ENCODE results near the gene SH3GL2.
A peak's percentile ranks its signal among the peaks of the same experiment; 100 is the strongest.

The SH3GL2 gene

DNA sequence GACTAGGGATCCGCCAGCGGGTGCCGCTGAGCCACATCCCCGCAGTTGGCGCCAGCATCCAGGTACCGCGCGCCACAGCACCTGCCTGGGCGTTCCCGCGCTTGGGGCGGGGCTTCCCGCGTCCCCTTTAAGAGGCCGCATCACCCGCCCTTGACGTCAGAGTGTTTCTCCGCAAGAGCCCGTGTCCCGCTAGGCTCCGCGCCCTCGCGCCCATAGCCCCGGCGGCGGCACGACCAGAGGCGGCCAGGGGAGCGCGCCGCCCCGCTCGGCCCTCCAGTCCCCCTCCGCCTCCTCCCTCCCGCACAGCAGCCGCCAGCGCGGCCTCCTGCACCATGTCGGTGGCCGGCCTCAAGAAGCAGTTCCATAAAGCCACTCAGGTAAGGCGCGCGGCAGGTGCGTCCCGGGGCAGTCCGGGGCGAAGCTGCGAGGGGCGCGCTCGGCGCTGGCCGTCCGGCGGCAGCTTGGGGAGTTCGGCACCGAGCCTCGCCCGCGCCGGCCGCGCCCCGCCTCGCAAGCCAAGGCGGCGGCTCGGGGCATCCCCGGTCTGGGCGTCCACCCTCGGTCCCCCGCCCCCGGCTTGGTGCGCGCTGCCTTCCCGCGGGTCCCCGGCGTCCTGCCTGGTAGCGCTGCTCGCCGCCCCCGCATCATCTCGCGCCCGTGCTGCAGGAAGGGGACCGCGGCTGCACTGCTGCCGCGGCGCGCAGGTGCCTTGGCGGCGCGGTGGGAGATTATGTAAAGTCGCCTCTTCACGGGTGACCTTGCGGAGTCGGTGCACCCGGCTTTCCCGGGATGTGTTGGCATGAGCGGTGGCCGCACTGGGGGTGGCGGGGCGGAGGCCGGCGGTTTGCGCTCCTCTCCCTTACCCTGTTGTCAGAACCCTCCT, at the start of gene SH3GL2:
TSS of gene SH3GL2 (plus strand) at position 156 of the 883 bp plus-strand sequence.
- no peaks in the 10 kb centered on the region for H4K20me1 ChIP-seq (ENCODE audit: insufficient read depth, low read length, poor library complexity, severe bottlenecking)
- H3K4me1 ChIP-seq (ENCODE audit: insufficient read depth, low read length, poor library complexity, severe bottlenecking): no peaks in the 10 kb centered on the region
- no peaks in the 10 kb centered on the region for H3K9me2 ChIP-seq (replicated peaks; ENCODE audit: low read depth, low read length)
- no peaks in the 10 kb centered on the region for H3K79me2 ChIP-seq (ENCODE audit: insufficient read depth, low read length)
- TF ChIP-seq CTCF (conservative IDR thresholded peaks at IDR 0.05; ENCODE audit: low read length) (no peak), EZH2phosphoT487 (IDR thresholded peaks at IDR 0.05; ENCODE audit: borderline replicate concordance) (no peak)
- H3K9ac ChIP-seq (ENCODE audit: low read depth, low read length, poor library complexity, severe bottlenecking): no peak within 1 kb of the TSS
- H3K9me3 ChIP-seq (ENCODE audit: insufficient read depth, low read depth, low read length): no peaks in the 10 kb centered on the region
- H3K4me3 ChIP-seq (ENCODE audit: low read length, poor library complexity, severe bottlenecking): no peak within 1 kb of the TSS
- no peaks in the 10 kb centered on the region for H3K36me3 ChIP-seq (ENCODE audit: insufficient read depth, low read length)
- no peak within 1 kb of the TSS for H2AFZ ChIP-seq (ENCODE audit: low read length)
- H3K27me3 ChIP-seq (ENCODE audit: insufficient read depth, low read length, poor library complexity, severe bottlenecking): no peaks in the 10 kb centered on the region
- H3K4me2 ChIP-seq (ENCODE audit: low read depth, low read length, poor library complexity, severe bottlenecking): no peak within 1 kb of the TSS
- H3F3A ChIP-seq (ENCODE audit: low read depth): no peaks in the 10 kb centered on the region

- H3K4me2 ChIP-seq (ENCODE audit: low read depth, low read length, poor library complexity, severe bottlenecking): peak overlapping the region; percentile 84
Observed at GRCh38 chr9:17531642-17532254, 47.1 kb upstream of the SH3GL2 start.

GRCh38 chr9:17532461-17532860, 46.4 kb upstream of the SH3GL2 start:
- no peak overlapping the region for H3K9ac ChIP-seq (ENCODE audit: low read depth, low read length, poor library complexity, severe bottlenecking)
- H2AFZ ChIP-seq (ENCODE audit: low read length): peak overlapping the region; percentile 28; the same call in 1 of the 2 replicates
- TF ChIP-seq CTCF (conservative IDR thresholded peaks at IDR 0.05; ENCODE audit: low read length) (no peak), EZH2phosphoT487 (IDR thresholded peaks at IDR 0.05; ENCODE audit: borderline replicate concordance) (no peak)
- no peaks in the 10 kb centered on the region for H4K20me1 ChIP-seq (ENCODE audit: insufficient read depth, low read length, poor library complexity, severe bottlenecking)
- H3K4me2 ChIP-seq (ENCODE audit: low read depth, low read length, poor library complexity, severe bottlenecking): no peak overlapping the region
- no peaks in the 10 kb centered on the region for H3K27me3 ChIP-seq (ENCODE audit: insufficient read depth, low read length, poor library complexity, severe bottlenecking)
- no peaks in the 10 kb centered on the region for H3K79me2 ChIP-seq (ENCODE audit: insufficient read depth, low read length)
- no peaks in the 10 kb centered on the region for H3K9me2 ChIP-seq (replicated peaks; ENCODE audit: low read depth, low read length)
- no peak overlapping the region for H3K4me3 ChIP-seq (ENCODE audit: low read length, poor library complexity, severe bottlenecking)
- no peaks in the 10 kb centered on the region for H3F3A ChIP-seq (ENCODE audit: low read depth)
- H3K36me3 ChIP-seq (ENCODE audit: insufficient read depth, low read length): no peaks in the 10 kb centered on the region
- peaks cover 5% of the 10 kb centered on the region for H3K4me1 ChIP-seq (ENCODE audit: insufficient read depth, low read length, poor library complexity, severe bottlenecking)
- H3K9me3 ChIP-seq (ENCODE audit: insufficient read depth, low read depth, low read length): no peaks in the 10 kb centered on the region

More at GRCh38 chr9:17531642-17532254, 47.1 kb upstream of the SH3GL2 start:
- Histone ChIP-seq H3K9me2 (replicated peaks; ENCODE audit: low read depth, low read length) (no peaks in the 10 kb centered on the region), H3K36me3 (ENCODE audit: insufficient read depth, low read length) (no peaks in the 10 kb centered on the region), H3F3A (ENCODE audit: low read depth) (no peaks in the 10 kb centered on the region), H3K4me1 (ENCODE audit: insufficient read depth, low read length, poor library complexity, severe bottlenecking) (peaks cover 5% of the 10 kb centered on the region), H3K79me2 (ENCODE audit: insufficient read depth, low read length) (no peaks in the 10 kb centered on the region), H3K4me3 (ENCODE audit: low read length, poor library complexity, severe bottlenecking) (peak overlapping the region; percentile 66), H3K27me3 (ENCODE audit: insufficient read depth, low read length, poor library complexity, severe bottlenecking) (no peaks in the 10 kb centered on the region), H4K20me1 (ENCODE audit: insufficient read depth, low read length, poor library complexity, severe bottlenecking) (no peaks in the 10 kb centered on the region), H3K9me3 (ENCODE audit: insufficient read depth, low read depth, low read length) (no peaks in the 10 kb centered on the region), H3K9ac (ENCODE audit: low read depth, low read length, poor library complexity, severe bottlenecking) (peak overlapping the region; percentile 44), H2AFZ (ENCODE audit: low read length) (peak overlapping the region; percentile 98)
- TF ChIP-seq EZH2phosphoT487 (IDR thresholded peaks at IDR 0.05; ENCODE audit: borderline replicate concordance) (no peak), CTCF (conservative IDR thresholded peaks at IDR 0.05; ENCODE audit: low read length) (peak; percentile 75)
